Tibial artery (tissue), 4 donors: ENCODE measurements around the gene ZNF609.
A peak's percentile ranks its signal among the peaks of the same experiment; 100 is the strongest.

ENCODE experiments used
- DNase-seq, 2 donors: peaks; one replicate each; pipeline ENCODE4 v3.0.0-alpha.2; 2019
- H3K27ac ChIP-seq, 2 donors: fragments of 200-600 bp; sonication (generic) in 1 of 2; 1 replicate in 1 of 2; 2 replicates in 1 of 2; pipeline ENCODE4 v1.5.1; 2018 to 2019; ENCODE audit warnings: mild to moderate bottlenecking in 1 of 2
- H3K27me3 ChIP-seq, 2 donors: fragments of 200-600 bp; sonication (generic) in 1 of 2; one replicate each; pipeline versions ENCODE4 v1.5.1 to v1.6.0; 2016 to 2019
- H3K36me3 ChIP-seq, 3 donors: fragments of 200-600 bp; sonication (generic) in 2 of 3; one replicate each; pipeline ENCODE4 v1.5.1; 2016 to 2019; ENCODE audit warnings: mild to moderate bottlenecking in 2 of 3
- H3K4me1 ChIP-seq, 4 donors: fragments of 200-600 bp; sonication (generic) in 2 of 4; 1 replicate in 3 of 4; 2 replicates in 1 of 4; pipeline ENCODE4 v1.5.1; 2016 to 2019
- H3K4me3 ChIP-seq, 2 donors: fragments of 200-600 bp; sonication (generic) in 1 of 2; 1 replicate in 1 of 2; 2 replicates in 1 of 2; pipeline ENCODE4 v1.5.1; 2018 to 2019; ENCODE audit warnings: mild to moderate bottlenecking in 2 of 2
- H3K9me3 ChIP-seq, 3 donors: fragments of 200-600 bp; sonication (generic) in 1 of 3; one replicate each; pipeline ENCODE4 v1.5.1; 2016 to 2019
- intact Hi-C: fragments of 100-400 bp; cut with DNase I; formaldehyde crosslinking; loops from one replicate; pipeline ENCODE4 v1.15.0; 2023; ENCODE audit warnings: low total_unique reads
- TF ChIP-seq, protein P1 (sequence below), 2 experiments: fragments of 200-600 bp in 1 of 2; fragments of 450-650 bp in 1 of 2; IDR thresholded peaks; one replicate each; pipeline ENCODE4 v1.5.1; 2017 to 2019; ENCODE audit warnings: antibody characterized with exemption in 2 of 2, mild to moderate bottlenecking in 1 of 2, moderate library complexity in 1 of 2

ZNF609 gene

DNA sequence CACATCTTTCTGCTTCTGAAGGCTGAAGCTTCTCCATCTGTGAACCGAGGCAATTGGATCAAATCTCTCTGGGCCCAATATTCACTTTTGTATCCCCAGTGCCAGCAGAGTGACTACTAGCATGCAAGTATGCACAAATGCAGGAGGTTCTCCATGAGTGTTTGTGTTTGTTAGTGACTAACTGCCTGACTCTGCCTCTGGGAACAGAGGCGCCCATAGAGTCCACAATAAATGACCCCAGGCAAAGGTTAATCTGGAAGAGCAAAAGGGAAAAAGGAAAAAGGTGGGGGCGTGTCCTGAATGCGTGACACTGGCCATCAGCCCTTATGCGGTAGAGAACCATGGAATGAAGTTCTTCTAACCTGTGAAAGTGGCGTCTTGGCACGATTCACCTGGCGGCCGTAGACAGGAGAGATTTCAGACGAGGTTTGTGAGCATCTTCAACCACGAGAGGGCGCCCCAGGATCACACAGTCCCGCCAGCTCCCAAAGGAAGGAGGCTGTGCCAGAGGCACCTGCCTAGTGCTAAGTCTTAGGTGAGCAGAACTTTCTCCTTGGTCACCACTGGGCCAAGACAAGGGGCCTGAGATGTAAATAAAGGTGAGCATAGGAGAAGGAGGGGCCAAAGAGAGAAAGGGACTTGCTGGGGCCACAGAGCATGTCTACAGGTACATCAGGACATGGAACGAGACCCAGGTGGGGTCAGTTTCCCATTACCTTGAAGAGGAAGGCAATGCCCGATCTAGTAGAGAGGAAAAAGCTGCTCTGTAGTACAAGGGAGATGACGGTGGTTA lies 270.8 kb downstream of the ZNF609 start:
- no peak overlapping the region for H3K4me3 ChIP-seq
- H3K27me3 ChIP-seq = no peaks in the 10 kb centered on the region
- peak; percentile 84 to 89 for DNase-seq
- peaks cover 0 to 8% (median 3%) of the 10 kb centered on the region in 4 donors for H3K4me1 ChIP-seq
- H3K9me3 ChIP-seq = no peaks in the 10 kb centered on the region
- H3K36me3 ChIP-seq = peaks cover 0 to 5% (median 4%) of the 10 kb centered on the region in 3 donors
- H3K27ac ChIP-seq = peak overlapping the region in 1 of 2 donors; percentile 38
- TF ChIP-seq, protein P1, sequence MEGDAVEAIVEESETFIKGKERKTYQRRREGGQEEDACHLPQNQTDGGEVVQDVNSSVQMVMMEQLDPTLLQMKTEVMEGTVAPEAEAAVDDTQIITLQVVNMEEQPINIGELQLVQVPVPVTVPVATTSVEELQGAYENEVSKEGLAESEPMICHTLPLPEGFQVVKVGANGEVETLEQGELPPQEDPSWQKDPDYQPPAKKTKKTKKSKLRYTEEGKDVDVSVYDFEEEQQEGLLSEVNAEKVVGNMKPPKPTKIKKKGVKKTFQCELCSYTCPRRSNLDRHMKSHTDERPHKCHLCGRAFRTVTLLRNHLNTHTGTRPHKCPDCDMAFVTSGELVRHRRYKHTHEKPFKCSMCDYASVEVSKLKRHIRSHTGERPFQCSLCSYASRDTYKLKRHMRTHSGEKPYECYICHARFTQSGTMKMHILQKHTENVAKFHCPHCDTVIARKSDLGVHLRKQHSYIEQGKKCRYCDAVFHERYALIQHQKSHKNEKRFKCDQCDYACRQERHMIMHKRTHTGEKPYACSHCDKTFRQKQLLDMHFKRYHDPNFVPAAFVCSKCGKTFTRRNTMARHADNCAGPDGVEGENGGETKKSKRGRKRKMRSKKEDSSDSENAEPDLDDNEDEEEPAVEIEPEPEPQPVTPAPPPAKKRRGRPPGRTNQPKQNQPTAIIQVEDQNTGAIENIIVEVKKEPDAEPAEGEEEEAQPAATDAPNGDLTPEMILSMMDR (IDR thresholded peaks at IDR 0.05) = peak; percentile 92 to 95
- intact Hi-C loops = loop anchor here (2.0 kb wide), 1 partner anchor 44 kb away; no protein-coding TSS in a partner anchor

DNA sequence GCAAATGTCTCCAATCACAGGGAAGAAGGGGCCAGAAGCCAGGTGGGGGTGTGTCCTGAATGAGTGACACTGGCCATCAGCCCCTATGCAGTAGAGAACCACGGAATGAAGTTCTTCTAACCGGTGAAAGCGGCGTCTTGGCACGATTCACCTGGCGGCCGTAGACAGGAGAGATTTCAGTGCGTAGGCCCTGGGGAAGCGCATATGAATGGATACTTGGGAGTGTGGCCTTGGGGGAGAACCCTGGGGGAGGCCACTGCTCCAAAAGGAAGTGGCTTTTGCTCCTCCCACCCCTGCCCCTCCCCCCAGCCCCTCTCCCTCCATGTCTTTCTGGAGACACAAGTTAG lies 271.4 kb downstream of the ZNF609 start:
- H3K9me3 ChIP-seq = no peaks in the 10 kb centered on the region
- DNase-seq = no peak
- H3K4me3 ChIP-seq = no peak overlapping the region
- intact Hi-C loops = loop anchor here (2.0 kb wide), 1 partner anchor 45 kb away; no protein-coding TSS in a partner anchor
- H3K27ac ChIP-seq = peak overlapping the region in 1 of 2 donors; percentile 38
- TF ChIP-seq, protein P1 (IDR thresholded peaks at IDR 0.05) = no peak
- H3K36me3 ChIP-seq = peaks cover 0 to 5% (median 4%) of the 10 kb centered on the region in 3 donors
- peaks cover 0 to 8% (median 3%) of the 10 kb centered on the region in 4 donors for H3K4me1 ChIP-seq
- H3K27me3 ChIP-seq = no peaks in the 10 kb centered on the region

DNA sequence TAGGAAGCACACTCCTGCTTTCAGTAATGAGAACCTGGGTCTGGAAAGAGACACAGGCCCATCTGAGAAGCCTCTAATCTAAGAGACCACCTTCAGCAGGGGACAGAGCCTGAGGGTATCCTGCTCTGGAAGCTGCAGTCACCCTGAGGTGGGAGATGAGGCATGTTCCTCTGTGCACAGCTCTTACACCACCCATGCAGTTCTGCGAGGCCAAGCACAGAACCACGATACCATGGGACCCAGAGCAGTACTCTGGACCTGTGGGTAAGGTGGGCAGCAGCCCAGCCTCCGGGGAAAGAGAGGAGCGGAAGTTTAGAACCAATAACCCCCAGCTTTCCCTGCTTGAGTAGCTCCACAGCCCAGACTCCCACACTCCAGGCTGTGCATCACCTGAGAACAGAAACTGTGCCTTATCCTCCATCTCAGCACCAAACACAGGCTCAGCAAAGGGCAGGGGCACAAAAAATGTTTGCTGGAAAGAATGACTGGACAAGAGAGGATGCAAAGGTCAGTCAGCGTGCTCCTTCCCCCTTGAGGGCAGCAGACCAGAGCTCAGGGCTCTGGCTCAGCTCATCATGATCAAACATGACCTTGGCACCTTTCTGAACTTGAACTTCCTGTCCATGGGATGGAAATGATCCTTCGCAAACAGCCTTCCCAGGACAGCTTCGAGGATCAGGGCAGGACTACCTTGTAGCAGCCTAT lies 271.9 kb downstream of the ZNF609 start:
- no peaks in the 10 kb centered on the region for H3K9me3 ChIP-seq
- DNase-seq = no peak
- TF ChIP-seq, protein P1 (IDR thresholded peaks at IDR 0.05) = no peak
- no peaks in the 10 kb centered on the region for H3K27me3 ChIP-seq
- peak overlapping the region in 1 of 2 donors; percentile 38 for H3K27ac ChIP-seq
- intact Hi-C loops = no loop called here
- no peak overlapping the region for H3K4me3 ChIP-seq
- peaks cover 0 to 5% (median 4%) of the 10 kb centered on the region in 3 donors for H3K36me3 ChIP-seq
- H3K4me1 ChIP-seq = peaks cover 0 to 8% (median 3%) of the 10 kb centered on the region in 4 donors
